ENCODE data around the gene RUNDC3A.

RUNDC3A gene

GRCh38 chr17:44263345-44263902, 45.0 kb upstream of the RUNDC3A start:
- Histone ChIP-seq H3K4me3 (ENCODE audit: low read depth, low read length) (no peak overlapping the region), H3K9me3 (ENCODE audit: control insufficient read depth, insufficient read depth, low read depth, low read length) (no peaks in the 10 kb centered on the region), H3K27ac (ENCODE audit: extremely low read depth, low read depth, low read length) (no peak overlapping the region), H3K4me1 (ENCODE audit: control insufficient read depth, insufficient read depth, low read length) (no peaks in the 10 kb centered on the region), H3K36me3 (ENCODE audit: control insufficient read depth in 2 of 2, insufficient read depth in 1 of 2, low read length in 2 of 2) (no peaks in the 10 kb centered on the region)
- ChIA-PET POLR2A (interaction anchor here (0.5 to 1.2 kb wide), 2 partner anchors 8 to 77 kb away, joined by 3 to 4 read pairs; partner anchors contain the start of gene TMUB2), CTCF (interaction anchor here (0.9 kb wide), 1 partner anchor 16 kb away, joined by 4 read pairs; no protein-coding TSS in a partner anchor)
- TF ChIP-seq ZNF560 (tag by site-specific recombination; IDR thresholded peaks at IDR 0.05; ENCODE audit: borderline replicate concordance) (no peak), ZNF366 (tag by site-specific recombination; conservative IDR thresholded peaks at IDR 0.05) (peak; percentile 95), ZNF623 (tag by site-specific recombination; IDR thresholded peaks at IDR 0.05) (peak; percentile 97)

DNA sequence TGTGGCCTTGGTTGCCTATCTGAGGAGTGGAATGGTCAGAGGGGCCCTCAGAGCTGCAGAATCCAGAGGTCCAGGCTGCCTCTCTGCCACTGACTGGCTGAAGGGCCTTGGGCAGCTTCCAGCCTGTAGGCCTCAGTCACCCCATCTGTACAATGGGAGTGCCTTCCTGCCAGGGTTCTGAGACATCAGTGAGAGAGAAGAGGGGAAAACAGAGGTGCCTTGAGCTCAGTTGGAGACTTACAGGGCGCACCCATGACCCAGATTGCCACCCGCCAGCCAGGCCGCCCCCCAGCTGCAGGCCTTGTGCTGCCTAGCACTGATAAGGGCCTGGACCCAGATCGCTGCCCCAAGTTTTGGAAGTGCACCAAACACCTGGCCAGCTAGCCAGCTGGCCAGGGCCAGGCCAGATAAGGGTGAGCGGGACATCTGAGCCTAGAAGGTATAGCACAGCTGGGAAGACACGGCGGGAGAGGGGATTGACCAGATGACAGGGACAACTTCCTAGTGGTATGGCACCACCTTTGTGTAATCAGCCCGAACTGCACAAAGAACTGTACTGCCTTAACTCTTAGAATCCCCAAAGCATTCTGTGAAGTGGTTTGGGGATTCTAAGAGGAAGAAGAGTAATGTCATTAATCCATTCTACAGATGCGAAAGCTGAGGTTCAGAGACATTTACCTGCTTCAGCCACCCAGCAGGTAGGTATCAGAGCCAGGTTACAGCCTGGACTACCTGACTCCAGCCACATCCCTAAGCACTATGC, 41.8 kb upstream of the RUNDC3A start:
- Histone ChIP-seq H3K4me1 (ENCODE audit: control insufficient read depth, insufficient read depth, low read length) (no peaks in the 10 kb centered on the region), H3K27ac (ENCODE audit: extremely low read depth, low read depth, low read length) (no peak overlapping the region), H3K36me3 (ENCODE audit: control insufficient read depth in 2 of 2, insufficient read depth in 1 of 2, low read length in 2 of 2) (no peaks in the 10 kb centered on the region), H3K4me3 (ENCODE audit: low read depth, low read length) (no peak overlapping the region), H3K9me3 (ENCODE audit: control insufficient read depth, insufficient read depth, low read depth, low read length) (no peaks in the 10 kb centered on the region)
- CTCF ChIA-PET = interaction anchor here (0.5 to 0.9 kb wide), 5 partner anchors 10 to 386 kb away, joined by 3 to 6 read pairs (median 3); partner anchors contain the start of gene GRN
- POLR2A ChIA-PET = interaction anchor here (0.6 to 0.9 kb wide), 2 partner anchors 45 to 110 kb away, joined by 3 read pairs; no protein-coding TSS in a partner anchor
- TF ChIP-seq MZF1 (tag by site-specific recombination; IDR thresholded peaks at IDR 0.05; ENCODE audit: borderline replicate concordance) (peak; percentile 85; the same call in 1 of the 2 replicates), ZNF692 (tag by site-specific recombination; IDR thresholded peaks at IDR 0.05) (no peak)

DNA sequence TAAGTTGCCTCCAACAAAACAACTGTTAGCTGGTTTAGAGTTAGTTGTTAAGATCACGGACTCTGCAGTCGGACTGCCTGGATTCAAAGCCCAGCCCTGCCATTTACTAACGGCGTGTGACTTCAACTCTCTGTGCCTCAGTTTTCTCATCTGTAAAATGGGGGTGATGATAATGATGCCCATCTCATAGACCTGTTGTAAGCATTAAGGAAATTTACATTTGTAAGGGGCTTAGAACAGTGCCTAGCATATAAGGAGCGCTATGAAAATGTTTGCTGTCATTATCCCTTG, 41.3 kb upstream of the RUNDC3A start:
- ChIA-PET CTCF (interaction anchor here (0.5 to 0.9 kb wide), 4 partner anchors 10 to 387 kb away, joined by 3 to 6 read pairs (median 3); partner anchors contain the start of gene GRN), POLR2A (interaction anchor here (0.9 kb wide), 1 partner anchor 45 kb away, joined by 3 read pairs; no protein-coding TSS in a partner anchor)
- Histone ChIP-seq H3K27ac (ENCODE audit: extremely low read depth, low read depth, low read length) (no peak overlapping the region), H3K4me1 (ENCODE audit: control insufficient read depth, insufficient read depth, low read length) (no peaks in the 10 kb centered on the region), H3K36me3 (ENCODE audit: control insufficient read depth in 2 of 2, insufficient read depth in 1 of 2, low read length in 2 of 2) (no peaks in the 10 kb centered on the region), H3K4me3 (ENCODE audit: low read depth, low read length) (no peak overlapping the region), H3K9me3 (ENCODE audit: control insufficient read depth, insufficient read depth, low read depth, low read length) (no peaks in the 10 kb centered on the region)
- TF ChIP-seq ZNF791 (tag by site-specific recombination; IDR thresholded peaks at IDR 0.05) (no peak), ZNF274 (IDR thresholded peaks at IDR 0.05; ENCODE audit: low read length) (no peak), ZNF274 (tag by site-specific recombination; IDR thresholded peaks at IDR 0.05; ENCODE audit: borderline replicate concordance) (no peak), HOXD13 (CRISPR knock-in tag; IDR thresholded peaks at IDR 0.05; ENCODE audit: borderline replicate concordance) (no peak), BCL11A (tag by site-specific recombination; IDR thresholded peaks at IDR 0.05; ENCODE audit: low read depth) (no peak), ZNF768 (tag by site-specific recombination; IDR thresholded peaks at IDR 0.05) (no peak), ZNF639 (tag by site-specific recombination; IDR thresholded peaks at IDR 0.05) (no peak)
- TF ChIP-seq, protein P1, sequence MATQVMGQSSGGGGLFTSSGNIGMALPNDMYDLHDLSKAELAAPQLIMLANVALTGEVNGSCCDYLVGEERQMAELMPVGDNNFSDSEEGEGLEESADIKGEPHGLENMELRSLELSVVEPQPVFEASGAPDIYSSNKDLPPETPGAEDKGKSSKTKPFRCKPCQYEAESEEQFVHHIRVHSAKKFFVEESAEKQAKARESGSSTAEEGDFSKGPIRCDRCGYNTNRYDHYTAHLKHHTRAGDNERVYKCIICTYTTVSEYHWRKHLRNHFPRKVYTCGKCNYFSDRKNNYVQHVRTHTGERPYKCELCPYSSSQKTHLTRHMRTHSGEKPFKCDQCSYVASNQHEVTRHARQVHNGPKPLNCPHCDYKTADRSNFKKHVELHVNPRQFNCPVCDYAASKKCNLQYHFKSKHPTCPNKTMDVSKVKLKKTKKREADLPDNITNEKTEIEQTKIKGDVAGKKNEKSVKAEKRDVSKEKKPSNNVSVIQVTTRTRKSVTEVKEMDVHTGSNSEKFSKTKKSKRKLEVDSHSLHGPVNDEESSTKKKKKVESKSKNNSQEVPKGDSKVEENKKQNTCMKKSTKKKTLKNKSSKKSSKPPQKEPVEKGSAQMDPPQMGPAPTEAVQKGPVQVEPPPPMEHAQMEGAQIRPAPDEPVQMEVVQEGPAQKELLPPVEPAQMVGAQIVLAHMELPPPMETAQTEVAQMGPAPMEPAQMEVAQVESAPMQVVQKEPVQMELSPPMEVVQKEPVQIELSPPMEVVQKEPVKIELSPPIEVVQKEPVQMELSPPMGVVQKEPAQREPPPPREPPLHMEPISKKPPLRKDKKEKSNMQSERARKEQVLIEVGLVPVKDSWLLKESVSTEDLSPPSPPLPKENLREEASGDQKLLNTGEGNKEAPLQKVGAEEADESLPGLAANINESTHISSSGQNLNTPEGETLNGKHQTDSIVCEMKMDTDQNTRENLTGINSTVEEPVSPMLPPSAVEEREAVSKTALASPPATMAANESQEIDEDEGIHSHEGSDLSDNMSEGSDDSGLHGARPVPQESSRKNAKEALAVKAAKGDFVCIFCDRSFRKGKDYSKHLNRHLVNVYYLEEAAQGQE (tag by site-specific recombination; IDR thresholded peaks at IDR 0.05) = no peak
- TF ChIP-seq, protein P2, sequence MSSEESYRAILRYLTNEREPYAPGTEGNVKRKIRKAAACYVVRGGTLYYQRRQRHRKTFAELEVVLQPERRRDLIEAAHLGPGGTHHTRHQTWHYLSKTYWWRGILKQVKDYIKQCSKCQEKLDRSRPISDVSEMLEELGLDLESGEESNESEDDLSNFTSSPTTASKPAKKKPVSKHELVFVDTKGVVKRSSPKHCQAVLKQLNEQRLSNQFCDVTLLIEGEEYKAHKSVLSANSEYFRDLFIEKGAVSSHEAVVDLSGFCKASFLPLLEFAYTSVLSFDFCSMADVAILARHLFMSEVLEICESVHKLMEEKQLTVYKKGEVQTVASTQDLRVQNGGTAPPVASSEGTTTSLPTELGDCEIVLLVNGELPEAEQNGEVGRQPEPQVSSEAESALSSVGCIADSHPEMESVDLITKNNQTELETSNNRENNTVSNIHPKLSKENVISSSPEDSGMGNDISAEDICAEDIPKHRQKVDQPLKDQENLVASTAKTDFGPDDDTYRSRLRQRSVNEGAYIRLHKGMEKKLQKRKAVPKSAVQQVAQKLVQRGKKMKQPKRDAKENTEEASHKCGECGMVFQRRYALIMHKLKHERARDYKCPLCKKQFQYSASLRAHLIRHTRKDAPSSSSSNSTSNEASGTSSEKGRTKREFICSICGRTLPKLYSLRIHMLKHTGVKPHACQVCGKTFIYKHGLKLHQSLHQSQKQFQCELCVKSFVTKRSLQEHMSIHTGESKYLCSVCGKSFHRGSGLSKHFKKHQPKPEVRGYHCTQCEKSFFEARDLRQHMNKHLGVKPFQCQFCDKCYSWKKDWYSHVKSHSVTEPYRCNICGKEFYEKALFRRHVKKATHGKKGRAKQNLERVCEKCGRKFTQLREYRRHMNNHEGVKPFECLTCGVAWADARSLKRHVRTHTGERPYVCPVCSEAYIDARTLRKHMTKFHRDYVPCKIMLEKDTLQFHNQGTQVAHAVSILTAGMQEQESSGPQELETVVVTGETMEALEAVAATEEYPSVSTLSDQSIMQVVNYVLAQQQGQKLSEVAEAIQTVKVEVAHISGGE (tag by site-specific recombination; conservative IDR thresholded peaks at IDR 0.05; ENCODE audit: low read depth) = no peak
- TF ChIP-seq, protein P3, sequence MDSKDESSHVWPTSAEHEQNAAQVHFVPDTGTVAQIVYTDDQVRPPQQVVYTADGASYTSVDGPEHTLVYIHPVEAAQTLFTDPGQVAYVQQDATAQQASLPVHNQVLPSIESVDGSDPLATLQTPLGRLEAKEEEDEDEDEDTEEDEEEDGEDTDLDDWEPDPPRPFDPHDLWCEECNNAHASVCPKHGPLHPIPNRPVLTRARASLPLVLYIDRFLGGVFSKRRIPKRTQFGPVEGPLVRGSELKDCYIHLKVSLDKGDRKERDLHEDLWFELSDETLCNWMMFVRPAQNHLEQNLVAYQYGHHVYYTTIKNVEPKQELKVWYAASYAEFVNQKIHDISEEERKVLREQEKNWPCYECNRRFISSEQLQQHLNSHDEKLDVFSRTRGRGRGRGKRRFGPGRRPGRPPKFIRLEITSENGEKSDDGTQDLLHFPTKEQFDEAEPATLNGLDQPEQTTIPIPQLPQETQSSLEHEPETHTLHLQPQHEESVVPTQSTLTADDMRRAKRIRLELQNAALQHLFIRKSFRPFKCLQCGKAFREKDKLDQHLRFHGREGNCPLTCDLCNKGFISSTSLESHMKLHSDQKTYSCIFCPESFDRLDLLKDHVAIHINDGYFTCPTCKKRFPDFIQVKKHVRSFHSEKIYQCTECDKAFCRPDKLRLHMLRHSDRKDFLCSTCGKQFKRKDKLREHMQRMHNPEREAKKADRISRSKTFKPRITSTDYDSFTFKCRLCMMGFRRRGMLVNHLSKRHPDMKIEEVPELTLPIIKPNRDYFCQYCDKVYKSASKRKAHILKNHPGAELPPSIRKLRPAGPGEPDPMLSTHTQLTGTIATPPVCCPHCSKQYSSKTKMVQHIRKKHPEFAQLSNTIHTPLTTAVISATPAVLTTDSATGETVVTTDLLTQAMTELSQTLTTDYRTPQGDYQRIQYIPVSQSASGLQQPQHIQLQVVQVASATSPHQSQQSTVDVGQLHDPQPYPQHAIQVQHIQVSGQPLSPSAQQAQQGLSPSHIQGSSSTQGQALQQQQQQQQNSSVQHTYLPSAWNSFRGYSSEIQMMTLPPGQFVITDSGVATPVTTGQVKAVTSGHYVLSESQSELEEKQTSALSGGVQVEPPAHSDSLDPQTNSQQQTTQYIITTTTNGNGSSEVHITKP (tag by site-specific recombination; IDR thresholded peaks at IDR 0.05) = no peak
